HG03280 (cell line): ENCODE results near the gene PLEKHM1.
"Not testable (repeated sequence)": the region's sequence is repeated elsewhere in the genome, so short reads cannot be mapped to it uniquely, and the experiment has no call there.

Source experiments
- ATAC-seq: cut with Tn5 transposase; IDR thresholded peaks from one replicate; pipeline ENCODE4 v1.9.1; 2021; ENCODE audit warnings: mild to moderate bottlenecking, moderate library complexity; ENCODE audit not compliant: unreplicated experiment

PLEKHM1 gene

GRCh38 chr17:45461524-45462327 lies 28.8 kb downstream of the PLEKHM1 start:
- ATAC-seq = peak; percentile 76

DNA sequence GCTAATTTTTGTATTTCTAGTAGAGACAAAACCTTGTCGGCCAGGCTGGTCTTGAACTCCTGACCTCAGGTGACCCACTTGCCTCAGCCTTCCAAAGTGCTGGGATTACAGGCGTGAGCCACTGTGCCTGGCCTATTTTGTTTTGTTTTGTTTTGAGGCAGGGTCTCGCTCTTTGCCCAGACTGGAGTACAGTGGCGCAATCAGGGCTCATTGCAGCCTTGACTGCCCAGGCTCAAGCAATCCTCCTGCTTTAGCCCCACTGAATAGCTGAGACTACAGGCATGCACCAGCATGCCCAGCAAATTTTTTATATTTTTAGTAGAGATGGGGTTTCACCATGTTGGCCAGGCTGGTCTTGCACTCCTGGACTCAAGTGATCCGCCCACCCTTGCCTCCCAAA lies 30.1 kb downstream of the PLEKHM1 start:
- ATAC-seq = not testable (repeated sequence)

DNA sequence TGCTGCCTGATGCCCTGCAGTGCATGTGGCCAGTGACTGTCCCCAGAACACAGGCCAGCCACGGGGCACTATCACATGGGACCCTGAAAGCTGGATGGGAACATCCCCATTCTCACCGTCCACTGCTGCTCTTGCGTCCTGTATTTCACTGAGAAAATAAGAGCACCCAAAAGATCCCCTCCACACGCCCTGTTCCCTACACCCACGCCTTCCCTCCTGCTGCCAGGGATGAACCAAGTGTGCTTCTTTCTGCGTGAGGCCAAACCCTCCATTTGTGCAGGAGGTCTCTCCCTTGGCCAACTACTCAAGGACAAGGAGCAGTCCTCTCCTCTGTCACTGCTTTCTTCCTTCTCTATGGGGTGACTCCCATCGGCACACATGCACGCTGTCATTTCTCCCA lies 36.2 kb downstream of the PLEKHM1 start:
- ATAC-seq = not testable (repeated sequence)

DNA sequence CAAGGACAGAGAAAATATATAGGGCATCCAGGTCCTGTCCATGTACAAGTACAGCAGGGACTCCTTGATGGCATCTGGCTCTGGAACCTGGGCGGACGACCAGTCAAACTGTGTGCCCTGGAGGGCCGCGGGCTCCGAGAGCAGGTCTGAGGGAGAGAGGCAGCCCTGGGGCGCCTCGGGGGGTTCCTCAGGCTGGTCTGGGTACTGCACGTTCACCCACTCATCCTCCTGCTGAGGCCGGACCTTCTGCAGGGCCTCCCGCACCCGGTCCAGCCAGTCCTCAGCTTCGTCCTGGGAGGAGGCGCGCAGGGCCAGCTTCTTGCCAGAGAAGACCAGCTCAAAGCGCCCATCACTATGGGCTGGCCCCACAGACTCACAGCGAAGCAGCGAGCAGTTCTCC lies 36.8 kb downstream of the PLEKHM1 start:
- not testable (repeated sequence) for ATAC-seq

GRCh38 chr17:45453225-45453534 lies 37.3 kb downstream of the PLEKHM1 start:
- ATAC-seq = not testable (repeated sequence)

GRCh38 chr17:45452329-45453224 lies 37.9 kb downstream of the PLEKHM1 start:
- not testable (repeated sequence) for ATAC-seq

DNA sequence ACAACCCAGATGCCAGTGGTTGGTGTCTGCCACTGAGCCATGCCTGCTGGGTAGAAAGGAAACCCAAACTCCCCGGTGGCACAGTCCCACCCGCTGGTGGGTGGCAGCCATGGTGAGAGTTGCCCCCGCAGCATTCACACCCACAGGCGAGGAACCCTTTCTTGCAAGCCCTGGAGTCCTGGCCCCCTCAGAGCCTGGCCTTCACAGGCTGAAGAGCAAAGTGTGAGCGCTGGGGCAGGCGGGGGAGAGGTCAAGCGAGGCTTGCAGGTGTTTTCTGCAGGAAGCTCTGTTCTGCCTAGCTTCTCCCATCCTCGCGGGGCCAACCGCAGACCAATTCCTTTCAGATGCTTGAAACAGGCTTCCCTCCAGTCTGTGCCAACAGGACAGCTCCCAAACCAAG lies 38.9 kb downstream of the PLEKHM1 start:
- not testable (repeated sequence) for ATAC-seq

DNA sequence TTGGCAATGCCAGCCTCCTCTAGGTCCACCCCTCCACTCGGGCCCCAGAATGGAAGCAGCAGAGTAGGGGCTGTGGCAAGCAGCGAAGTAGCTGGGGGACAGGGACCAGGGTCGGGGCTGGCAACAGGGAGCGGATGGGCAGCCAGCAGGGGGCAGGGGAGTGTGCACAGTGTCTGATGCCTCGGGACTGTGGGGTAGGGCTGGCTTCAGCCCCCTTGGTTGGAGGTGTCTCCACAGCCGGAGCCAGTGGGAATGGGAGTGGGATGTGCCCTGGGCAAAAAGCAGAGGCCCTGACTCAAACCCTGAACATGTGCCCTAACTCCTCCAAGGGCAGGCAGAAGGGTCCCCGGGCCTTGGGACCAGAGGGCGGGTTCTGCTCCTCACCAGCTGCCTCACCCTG lies 39.4 kb downstream of the PLEKHM1 start:
- ATAC-seq = no peak

- not testable (repeated sequence) for ATAC-seq
Measured at GRCh38 chr17:45449708-45450329, 40.7 kb downstream of the PLEKHM1 start.

GRCh38 chr17:45449260-45449659 lies 41.3 kb downstream of the PLEKHM1 start:
- ATAC-seq = not testable (repeated sequence)

DNA sequence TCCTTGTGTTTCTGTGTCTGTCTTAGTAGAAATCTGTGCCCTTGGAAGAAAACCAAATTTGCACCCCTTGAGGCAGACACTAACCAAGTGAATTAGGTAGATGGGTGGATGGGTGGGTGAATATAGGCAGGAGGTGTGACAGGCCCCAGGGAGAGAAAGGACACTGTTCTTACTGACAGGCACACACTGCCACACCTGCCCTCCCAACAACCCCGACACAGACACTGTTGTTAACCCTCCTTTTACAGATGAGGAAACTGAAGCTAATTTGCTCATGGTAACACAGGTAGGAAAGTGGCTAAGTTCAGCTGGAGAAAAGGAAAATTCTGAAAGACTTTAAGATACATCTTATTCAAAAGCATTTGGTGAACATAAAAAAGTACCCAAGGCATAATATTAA lies 42.0 kb downstream of the PLEKHM1 start:
- ATAC-seq = not testable (repeated sequence)

DNA sequence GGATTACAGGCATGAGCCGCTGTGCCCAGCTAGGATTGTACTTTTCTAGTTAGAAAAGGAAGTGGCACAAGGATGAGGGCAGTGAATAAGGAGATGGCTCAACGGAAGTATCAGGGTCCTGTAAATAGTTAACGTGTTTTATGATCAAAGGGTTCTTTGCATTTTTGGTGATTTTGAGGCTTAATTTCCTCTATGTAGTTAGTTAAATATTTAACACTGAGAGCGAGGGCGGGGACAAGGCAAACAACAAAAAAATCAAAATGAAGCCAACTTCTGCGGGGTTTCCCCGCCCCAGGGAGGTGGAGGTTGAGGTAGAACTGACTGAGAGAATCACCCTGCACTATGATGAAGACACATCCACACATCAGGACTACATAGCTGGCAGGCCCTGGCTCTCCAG lies 42.5 kb downstream of the PLEKHM1 start:
- ATAC-seq = not testable (repeated sequence)

GRCh38 chr17:45447650-45448049 lies 42.9 kb downstream of the PLEKHM1 start:
- not testable (repeated sequence) for ATAC-seq

- not testable (repeated sequence) for ATAC-seq
Measured at GRCh38 chr17:45446872-45447625, 43.5 kb downstream of the PLEKHM1 start.

- ATAC-seq = not testable (repeated sequence)
Measured at GRCh38 chr17:45445901-45446743, 44.4 kb downstream of the PLEKHM1 start.

DNA sequence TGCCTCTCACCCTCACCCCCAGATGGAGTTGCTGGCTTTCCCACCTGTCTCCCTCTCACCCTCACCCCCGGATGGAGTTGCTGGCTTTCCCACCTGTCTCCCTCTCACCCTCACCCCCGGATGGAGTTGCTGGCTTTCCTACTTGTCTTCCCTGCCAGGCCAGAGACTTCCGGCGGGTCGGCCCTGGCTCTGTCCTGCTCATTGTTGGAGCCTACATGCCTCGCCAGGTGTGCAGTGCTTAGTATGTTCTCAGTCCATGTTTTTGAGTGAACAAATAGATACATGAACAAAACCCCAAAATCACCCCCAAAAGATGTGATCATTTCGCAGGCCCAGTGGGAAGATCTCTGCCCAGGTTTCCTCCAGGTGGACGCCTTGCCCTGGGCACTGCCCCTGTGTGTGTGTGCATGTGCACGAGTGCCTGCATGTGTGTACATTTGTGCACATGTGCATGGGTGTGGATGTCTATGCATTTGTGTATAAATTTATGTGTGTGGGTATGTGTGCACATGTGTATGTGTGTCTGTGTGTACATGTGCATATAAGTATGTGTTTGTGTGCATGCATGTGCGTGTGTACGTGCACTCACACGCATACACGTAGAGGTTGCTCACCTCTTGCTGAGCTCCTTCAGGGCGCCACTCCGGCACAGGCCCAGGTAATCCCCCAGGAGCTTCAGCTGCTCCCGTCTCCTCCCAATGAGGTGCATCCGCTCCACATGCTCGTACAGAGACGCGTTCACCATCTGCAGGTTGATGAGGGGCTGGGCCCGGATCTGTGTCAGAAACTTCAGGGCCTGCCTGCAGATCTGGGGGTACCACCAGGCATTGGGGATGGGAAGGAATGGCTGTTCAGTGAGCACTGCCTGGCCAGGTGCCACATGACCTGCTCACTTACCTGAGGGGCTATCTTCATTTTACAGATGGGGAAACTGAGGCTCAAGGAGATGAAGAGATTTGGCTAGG lies 45.4 kb downstream of the PLEKHM1 start:
- ATAC-seq = not testable (repeated sequence)

DNA sequence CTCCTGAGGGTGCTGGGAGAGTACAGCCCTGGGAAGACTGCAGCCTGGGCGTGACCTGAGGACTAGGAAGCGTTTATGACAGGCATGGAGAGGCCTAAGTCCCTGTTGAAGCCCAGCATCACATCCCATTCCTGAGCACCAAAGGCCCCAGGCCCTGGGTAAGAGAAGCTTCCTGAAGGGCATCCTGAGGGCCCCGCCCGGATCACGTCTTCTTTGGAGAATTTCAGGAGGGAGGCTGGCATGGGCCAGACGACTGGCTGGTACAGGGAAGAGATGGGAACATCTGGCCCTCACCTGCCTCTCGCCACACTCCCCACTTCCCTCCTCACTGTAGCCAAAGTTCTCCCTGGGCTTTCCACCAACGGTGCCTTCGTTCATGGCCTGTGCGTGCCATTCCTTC lies 46.2 kb downstream of the PLEKHM1 start:
- not testable (repeated sequence) for ATAC-seq

DNA sequence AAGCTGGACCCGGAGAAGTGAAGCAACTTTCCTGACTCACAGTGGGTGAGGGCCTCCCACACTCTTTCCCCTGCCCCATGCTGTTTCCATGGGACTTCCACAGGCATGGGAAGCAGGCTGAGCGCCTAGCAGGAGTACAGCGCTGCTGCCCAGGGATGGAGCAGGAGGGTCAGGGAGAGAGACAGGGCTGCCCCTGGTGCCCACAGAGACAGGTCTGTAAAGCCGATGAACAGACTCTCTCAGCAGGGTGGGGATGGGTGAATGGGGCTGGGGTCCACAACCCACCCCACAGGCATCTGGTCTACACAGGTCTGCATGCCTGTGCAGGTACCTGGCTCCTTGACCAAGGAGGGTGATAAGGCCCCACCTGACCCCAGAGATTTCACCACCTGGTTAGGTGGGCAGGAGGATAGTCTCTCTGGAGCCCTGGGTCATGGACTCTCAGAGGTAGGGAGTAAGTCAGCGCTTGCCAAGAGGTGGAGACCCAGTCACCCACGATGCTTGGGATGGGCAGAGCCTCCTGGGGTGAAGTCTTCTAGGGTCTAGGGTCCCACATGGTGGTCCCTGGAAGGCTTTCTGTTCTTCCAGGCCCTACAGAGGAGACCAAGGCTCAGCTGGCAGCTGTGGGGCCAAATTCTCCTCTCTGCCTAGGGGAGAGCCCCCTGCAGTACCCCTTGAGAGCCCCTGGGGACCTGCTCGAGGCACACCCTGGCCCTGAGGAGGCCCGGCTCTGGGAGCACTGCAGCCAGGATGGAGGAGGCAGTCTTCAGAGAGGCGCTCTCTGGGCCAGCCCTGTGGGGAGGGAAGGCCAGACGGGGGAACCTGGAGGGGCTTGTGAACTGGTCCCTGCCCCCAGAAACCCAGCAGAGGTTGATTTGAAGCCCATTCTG lies 46.9 kb downstream of the PLEKHM1 start:
- not testable (repeated sequence) for ATAC-seq
